GM19099 (cell line): ENCODE results near the gene AK8.

Source experiments
- POLR2A ChIP-seq: IDR thresholded peaks from 3 replicates; pipeline ENCODE4 v1.6.1; 2011; ENCODE audit warnings: low read depth; ENCODE audit not compliant: insufficient read length; ENCODE audit errors: extremely low read depth

AK8 gene

GRCh38 chr9:132728497-132728896, 149.6 kb downstream of the AK8 start:
- TF ChIP-seq POLR2A, result no peak

- TF ChIP-seq POLR2A, result no peak
Measured at GRCh38 chr9:132728071-132728470, 150.0 kb downstream of the AK8 start.

DNA sequence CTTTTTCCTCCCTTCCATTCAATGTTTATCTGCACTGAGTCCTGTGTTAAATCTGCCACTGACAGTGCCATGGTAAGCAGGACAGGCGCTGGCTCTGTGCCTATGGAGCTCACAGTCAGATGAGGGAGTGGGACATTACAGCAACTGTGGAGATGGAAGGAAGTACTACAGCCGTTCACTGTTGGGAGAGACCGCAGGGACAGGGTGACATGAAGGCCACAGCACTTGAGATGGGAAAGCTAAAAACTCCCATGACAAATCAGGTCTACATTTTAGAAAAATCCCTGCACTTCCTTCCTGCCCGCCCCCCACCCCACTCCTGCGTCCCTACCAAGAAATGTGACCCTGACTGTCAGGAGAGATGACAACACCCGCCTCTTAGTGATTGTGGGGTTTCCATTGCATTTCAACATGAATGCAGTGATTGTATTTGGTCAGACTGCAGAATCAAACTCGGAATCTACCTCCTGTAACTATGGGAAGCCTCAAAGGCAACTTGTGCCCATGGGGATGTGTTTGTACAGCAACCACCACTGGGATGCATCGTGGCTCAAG, 151.4 kb downstream of the AK8 start:
- no peak for TF ChIP-seq POLR2A

DNA sequence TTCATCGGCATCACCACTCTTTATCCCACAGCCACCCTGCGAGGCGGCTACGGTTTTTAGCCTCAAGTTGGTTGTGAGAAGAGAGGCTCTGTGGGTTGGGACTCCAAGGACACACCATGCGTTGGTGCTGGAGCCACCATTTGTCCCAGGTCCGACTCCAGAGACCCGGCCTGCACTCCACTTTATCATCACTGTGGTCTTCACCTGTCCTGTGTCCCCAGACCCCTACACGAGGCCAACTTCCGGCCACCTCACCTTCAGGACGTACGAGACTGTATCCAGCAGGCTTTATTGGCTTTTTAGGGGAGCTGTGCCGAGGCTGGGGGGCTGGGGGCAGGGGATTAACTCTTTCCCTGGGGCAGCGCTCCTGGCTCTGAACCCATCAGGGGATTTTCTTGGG, 152.8 kb downstream of the AK8 start:
- no peak for TF ChIP-seq POLR2A

DNA sequence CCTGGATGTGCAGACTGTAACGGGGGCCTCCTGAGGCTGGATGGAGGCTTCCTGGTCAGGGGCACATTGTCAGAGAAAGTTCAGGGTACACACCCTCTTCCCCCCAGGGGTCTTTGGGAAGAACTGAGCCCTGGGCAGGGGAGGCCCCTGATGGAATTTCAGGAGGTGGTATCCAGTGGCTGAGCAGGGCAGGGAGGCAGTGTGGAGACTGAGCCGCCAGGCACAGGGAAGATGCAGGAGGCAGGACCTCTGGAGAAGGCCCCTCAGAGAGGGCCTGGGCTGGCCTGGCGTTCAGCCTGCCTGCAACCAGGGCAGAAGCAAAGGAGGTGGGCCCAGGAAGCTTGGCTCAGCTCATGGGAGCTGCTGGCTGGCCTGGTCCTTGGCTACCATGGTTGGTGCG, 154.3 kb downstream of the AK8 start:
- no peak for TF ChIP-seq POLR2A

- no peak for TF ChIP-seq POLR2A
Measured at GRCh38 chr9:132722564-132723065, 155.5 kb downstream of the AK8 start.

GRCh38 chr9:132721661-132722060, 156.4 kb downstream of the AK8 start:
- TF ChIP-seq POLR2A, result no peak

GRCh38 chr9:132717326-132717945, 160.6 kb downstream of the AK8 start:
- no peak for TF ChIP-seq POLR2A

GRCh38 chr9:132716007-132716406, 162.1 kb downstream of the AK8 start:
- no peak for TF ChIP-seq POLR2A

DNA sequence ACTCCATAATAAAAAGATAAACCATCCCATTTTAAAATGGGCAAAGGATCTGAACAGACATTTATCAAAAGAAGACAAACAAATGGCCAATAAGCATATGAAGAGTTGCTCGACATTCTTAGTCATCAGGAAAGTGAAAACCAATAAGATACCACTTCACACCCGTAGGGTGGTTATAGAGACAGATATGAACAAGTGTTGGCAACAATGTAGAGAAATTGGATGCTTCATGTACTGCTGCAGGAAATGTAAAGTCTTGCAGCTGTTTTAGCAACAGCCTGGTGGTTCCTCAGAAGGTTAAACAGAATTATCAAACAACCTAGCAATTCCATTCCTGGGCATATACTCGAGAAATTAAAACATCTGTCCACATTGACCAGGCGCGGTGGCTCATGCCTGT, 165.3 kb downstream of the AK8 start:
- no peak for TF ChIP-seq POLR2A

DNA sequence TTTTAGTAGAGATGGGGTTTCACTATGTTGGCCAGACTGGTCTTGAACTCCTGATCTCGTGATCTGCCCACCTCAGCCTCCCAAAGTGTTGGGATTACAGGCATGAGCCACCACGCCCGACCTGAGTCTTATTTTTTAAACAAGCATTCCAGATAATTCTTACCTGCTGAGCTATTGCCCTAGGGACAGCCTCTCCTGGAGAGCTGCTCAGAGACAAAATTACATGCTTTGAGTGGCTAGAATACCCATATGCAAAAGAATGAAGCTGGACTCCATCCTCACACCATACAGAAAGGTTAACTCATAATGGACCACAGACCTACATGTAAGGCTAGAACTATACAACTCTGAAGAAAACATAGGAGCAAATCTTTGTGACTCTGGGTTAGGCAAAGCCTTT, 166.2 kb downstream of the AK8 start:
- no peak for TF ChIP-seq POLR2A

GRCh38 chr9:132710333-132710732, 167.8 kb downstream of the AK8 start:
- no peak for TF ChIP-seq POLR2A

GRCh38 chr9:132708769-132709430, 169.2 kb downstream of the AK8 start:
- TF ChIP-seq POLR2A, result no peak

- TF ChIP-seq POLR2A, result no peak
Measured at GRCh38 chr9:132708239-132708638, 169.8 kb downstream of the AK8 start.

- TF ChIP-seq POLR2A, result no peak
Measured at GRCh38 chr9:132703336-132703735, 174.7 kb downstream of the AK8 start.

DNA sequence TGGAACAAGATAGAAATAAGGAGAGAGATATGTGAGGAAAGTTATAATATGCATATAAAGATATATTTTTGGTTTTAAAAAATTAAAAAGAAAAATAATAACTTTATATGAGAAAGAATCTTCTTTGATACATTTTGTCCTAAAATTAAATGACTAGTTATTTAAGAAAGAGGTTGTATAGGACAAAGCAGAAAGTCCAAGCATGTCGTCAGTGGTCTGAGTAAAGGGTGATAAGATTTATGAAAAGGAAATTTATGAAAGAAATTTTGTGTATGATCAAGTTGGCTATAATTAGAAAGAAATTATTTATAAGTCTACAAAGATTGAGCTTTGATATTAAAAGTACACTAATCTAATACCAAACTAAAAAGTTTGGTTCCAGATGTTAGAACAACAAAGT, 175.8 kb downstream of the AK8 start:
- no peak for TF ChIP-seq POLR2A
